HG03457 (cell line): ENCODE results near the gene HELQ.
"Not testable (repeated sequence)": the region's sequence is repeated elsewhere in the genome, so short reads cannot be mapped to it uniquely, and the experiment has no call there.

Experiments
- ATAC-seq: cut with Tn5 transposase; IDR thresholded peaks from one replicate; pipeline ENCODE4 v1.9.1; 2021; ENCODE audit warnings: moderate number of reproducible peaks; ENCODE audit not compliant: unreplicated experiment

HELQ gene

GRCh38 chr4:83440148-83440814 is 15.3 kb downstream of the HELQ start:
- ATAC-seq: no peak

GRCh38 chr4:83438719-83439118 is 16.9 kb downstream of the HELQ start:
- ATAC-seq: no peak

GRCh38 chr4:83436680-83437079 is 18.9 kb downstream of the HELQ start:
- no peak for ATAC-seq

- ATAC-seq: no peak
Observed at GRCh38 chr4:83431200-83431599, 24.4 kb downstream of the HELQ start.

GRCh38 chr4:83418211-83418610 is 37.4 kb downstream of the HELQ start:
- ATAC-seq: no peak

- ATAC-seq: no peak
Observed at GRCh38 chr4:83417566-83417965, 38.1 kb downstream of the HELQ start.

GRCh38 chr4:83413676-83414075 is 41.9 kb downstream of the HELQ start:
- ATAC-seq: no peak

GRCh38 chr4:83408908-83409307 is 46.7 kb downstream of the HELQ start:
- ATAC-seq: no peak

GRCh38 chr4:83405844-83406816 is 49.5 kb downstream of the HELQ start:
- ATAC-seq: no peak

- ATAC-seq: not testable (repeated sequence)
Observed at GRCh38 chr4:83398158-83398557, 57.5 kb downstream of the HELQ start.

- ATAC-seq: no peak
Observed at GRCh38 chr4:83393908-83394307, 61.7 kb downstream of the HELQ start.

- no peak for ATAC-seq
Observed at GRCh38 chr4:83392562-83392961, 63.1 kb downstream of the HELQ start.

GRCh38 chr4:83390944-83391343 is 64.7 kb downstream of the HELQ start:
- no peak for ATAC-seq

- ATAC-seq: no peak
Observed at GRCh38 chr4:83389756-83390505, 65.7 kb downstream of the HELQ start.

- ATAC-seq: no peak
Observed at GRCh38 chr4:83389037-83389720, 66.4 kb downstream of the HELQ start.

GRCh38 chr4:83388313-83388676 is 67.3 kb downstream of the HELQ start:
- ATAC-seq: no peak

GRCh38 chr4:83387476-83388312 is 67.9 kb downstream of the HELQ start:
- no peak for ATAC-seq

- ATAC-seq: no peak
Observed at GRCh38 chr4:83387012-83387411, 68.6 kb downstream of the HELQ start.

- ATAC-seq: no peak
Observed at GRCh38 chr4:83382850-83383249, 72.8 kb downstream of the HELQ start.

- no peak for ATAC-seq
Observed at GRCh38 chr4:83381173-83381572, 74.5 kb downstream of the HELQ start.
